GM23338 (cell line): Measurements from ENCODE around the gene CFAP77. TPM values are rescaled to one million over a fixed set of nuclear protein-coding genes. Genes with fewer than 3 reads are reported as not detected.

ENCODE experiments used
- ATAC-seq: fragments of 200-7000 bp; cut with Tn5 transposase; 3 replicates; pipeline ENCODE4 v1.9.1; 2020
- DNase-seq: peaks from one replicate; pipeline ENCODE4 v3.0.0-alpha.2; 2015; ENCODE audit warnings: low spot score
- H2AFZ ChIP-seq: fragments of 200-600 bp; sonication (generic); 2 replicates; pipeline ENCODE4 v1.8.0; 2016; ENCODE audit warnings: antibody characterized with exemption, mild to moderate bottlenecking, moderate library complexity
- H3F3A ChIP-seq: fragments of 200-600 bp; sonication (generic); replicated peaks from 2 replicates; pipeline ENCODE4 v1.8.0; 2017; ENCODE audit warnings: antibody characterized with exemption, mixed run types, low read depth
- H3K27ac ChIP-seq: fragments of 200-600 bp; sonication (generic); 2 replicates; pipeline ENCODE4 v1.6.1; 2016; ENCODE audit warnings: low read depth
- H3K27me3 ChIP-seq: fragments of 200-600 bp; sonication (generic); 2 replicates; pipeline ENCODE4 v1.8.0; 2016; ENCODE audit warnings: mild to moderate bottlenecking, mixed run types, moderate library complexity; ENCODE audit not compliant: insufficient read depth
- H3K36me3 ChIP-seq: fragments of 200-600 bp; sonication (generic); 2 replicates; pipeline ENCODE4 v1.8.0; 2016; ENCODE audit warnings: mild to moderate bottlenecking; ENCODE audit not compliant: insufficient read depth
- H3K4me1 ChIP-seq: fragments of 200-600 bp; sonication (generic); 2 replicates; pipeline ENCODE4 v1.8.0; 2016; ENCODE audit warnings: mild to moderate bottlenecking, moderate library complexity; ENCODE audit not compliant: insufficient read depth
- H3K4me2 ChIP-seq: fragments of 200-600 bp; sonication (generic); 2 replicates; pipeline ENCODE4 v1.7.1; 2017; ENCODE audit warnings: mixed run types
- H3K4me3 ChIP-seq: fragments of 200-600 bp; sonication (generic); 2 replicates; pipeline ENCODE4 v1.6.1; 2016; ENCODE audit warnings: mixed run types
- H3K79me2 ChIP-seq: fragments of 200-600 bp; sonication (generic); replicated peaks from 2 replicates; pipeline ENCODE4 v1.8.0; 2017; ENCODE audit warnings: mild to moderate bottlenecking; ENCODE audit not compliant: insufficient read depth
- H3K9me2 ChIP-seq: fragments of 200-600 bp; sonication (generic); 2 replicates; pipeline ENCODE4 v1.8.0; 2017; ENCODE audit not compliant: insufficient read depth
- H4K20me1 ChIP-seq: fragments of 200-600 bp; sonication (generic); replicated peaks from 2 replicates; pipeline ENCODE4 v1.8.0; 2017; ENCODE audit warnings: mild to moderate bottlenecking; ENCODE audit not compliant: insufficient read depth
- H3K27ac Mint-ChIP-seq: 2 replicates; pipeline ENCODE4 v1.8.0; 2020; ENCODE audit warnings: inconsistent platforms, mild to moderate bottlenecking, moderate library complexity, mixed read lengths
- H3K27me3 Mint-ChIP-seq: 3 replicates; pipeline ENCODE4 v1.8.0; 2022; ENCODE audit warnings: low read depth, mild to moderate bottlenecking, moderate library complexity, mixed read lengths, inconsistent platforms; ENCODE audit not compliant: insufficient read depth, poor library complexity
- H3K36me3 Mint-ChIP-seq: 3 replicates; pipeline ENCODE4 v1.8.0; 2021; ENCODE audit warnings: low read depth, mild to moderate bottlenecking, inconsistent platforms, moderate library complexity, mixed read lengths
- H3K4me1 Mint-ChIP-seq: 3 replicates; pipeline ENCODE4 v1.8.0; 2020; ENCODE audit warnings: mild to moderate bottlenecking, inconsistent platforms, mixed read lengths
- H3K4me3 Mint-ChIP-seq: 3 replicates; pipeline ENCODE4 v1.8.0; 2021; ENCODE audit warnings: moderate library complexity, mild to moderate bottlenecking, inconsistent platforms, mixed read lengths
- H3K9me3 Mint-ChIP-seq: 3 replicates; pipeline ENCODE4 v1.8.0; 2020; ENCODE audit warnings: moderate library complexity, mild to moderate bottlenecking, inconsistent platforms, mixed read lengths
- JUNB ChIP-seq: IDR thresholded peaks from one replicate; pipeline ENCODE4 v1.6.1; 2016; ENCODE audit warnings: antibody characterized with exemption; ENCODE audit not compliant: unreplicated experiment
- POLR2AphosphoS5 ChIP-seq: IDR thresholded peaks from 2 replicates; pipeline ENCODE4 v1.6.1; 2016; ENCODE audit warnings: antibody characterized with exemption, low read depth
- STAT1 ChIP-seq: IDR thresholded peaks from one replicate; pipeline ENCODE4 v1.6.1; 2016; ENCODE audit warnings: antibody characterized with exemption; ENCODE audit not compliant: unreplicated experiment
- ZNF114 ChIP-seq: fragments of 250-450 bp; sonication (Bioruptor Pico); IDR thresholded peaks from 2 replicates; pipeline ENCODE4 v1.5.0; 2020; ENCODE audit warnings: mild to moderate bottlenecking, moderate library complexity
- ZNF331 ChIP-seq: fragments of 250-450 bp; sonication (Bioruptor Pico); IDR thresholded peaks from 2 replicates; pipeline ENCODE4 v1.5.0; 2020; ENCODE audit warnings: low read depth, mild to moderate bottlenecking, moderate library complexity
- polyA plus RNA-seq: library from polyadenylated mRNA; unstranded; fragments of >200 nt; fragmentation: Nextera tagmentation; extraction: Ambion mirVana; gene quantifications from 2 replicates; pipeline ENCODE4 v1.2.1, GENCODE V29; 2016
- total RNA-seq: library from RNA; depleted of rRNA; stranded (reverse); fragments of >200 nt; shearing (Covaris generic); gene quantifications from 2 replicates; pipeline ENCODE4 v1.2.3, GENCODE V29; 2014
- TF ChIP-seq, protein P1 (sequence below): IDR thresholded peaks from 2 replicates; pipeline ENCODE4 v1.6.1; 2016; ENCODE audit warnings: antibody characterized with exemption
- TF ChIP-seq, protein P2 (sequence below): IDR thresholded peaks from one replicate; pipeline ENCODE4 v1.6.1; 2018; ENCODE audit warnings: antibody characterized with exemption; ENCODE audit not compliant: unreplicated experiment
- TF ChIP-seq, protein P3 (sequence below), 2 experiments: fragments of 200-600 bp in 1 of 2; sonication (generic) in 1 of 2; conservative IDR thresholded peaks; 2 replicates each; pipeline versions ENCODE4 v1.5.1 to v1.6.1; 2016 to 2017; ENCODE audit warnings: antibody characterized with exemption in 2 of 2, low read depth in 2 of 2, mild to moderate bottlenecking in 2 of 2, moderate library complexity in 1 of 2

Gene CFAP77
- total and polyA plus RNA-seq, 2 experiments from 2014 or later: 0.97 to 1.3 TPM

DNA sequence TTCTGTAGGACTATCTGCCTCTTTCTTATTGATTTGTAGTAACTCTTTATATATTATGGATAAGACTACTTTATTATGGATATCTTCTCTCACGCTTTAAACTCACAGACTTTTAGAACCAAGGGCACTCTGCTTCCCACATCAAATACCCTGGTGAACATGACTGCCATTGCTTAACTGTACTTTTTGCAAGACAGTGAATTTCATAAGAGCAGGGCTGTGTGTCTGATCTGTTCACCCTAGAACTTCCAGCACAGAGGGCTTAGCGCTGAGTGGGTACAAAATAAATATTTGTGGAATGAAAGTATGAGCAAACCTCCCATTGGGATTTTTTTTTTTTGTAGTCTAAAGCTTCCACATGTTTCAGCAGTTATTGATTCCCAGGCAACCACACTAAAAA is 84.8 kb downstream of the CFAP77 start:
- no peak for DNase-seq
- H3K36me3 ChIP-seq: no peaks in the 10 kb centered on the region
- H3K27ac Mint-ChIP-seq: no peak overlapping the region
- H3K27ac ChIP-seq: no peak overlapping the region
- peaks cover 30% of the 10 kb centered on the region for H3K9me3 Mint-ChIP-seq
- ATAC-seq: no peak
- no peaks in the 10 kb centered on the region for H3K27me3 ChIP-seq
- H3K4me1 Mint-ChIP-seq: peaks cover 5% of the 10 kb centered on the region; the same call in 2 of the 3 replicates
- H3K4me1 ChIP-seq: no peaks in the 10 kb centered on the region
- H3K27me3 Mint-ChIP-seq: peaks cover 13% of the 10 kb centered on the region
- TF ChIP-seq, protein P1, sequence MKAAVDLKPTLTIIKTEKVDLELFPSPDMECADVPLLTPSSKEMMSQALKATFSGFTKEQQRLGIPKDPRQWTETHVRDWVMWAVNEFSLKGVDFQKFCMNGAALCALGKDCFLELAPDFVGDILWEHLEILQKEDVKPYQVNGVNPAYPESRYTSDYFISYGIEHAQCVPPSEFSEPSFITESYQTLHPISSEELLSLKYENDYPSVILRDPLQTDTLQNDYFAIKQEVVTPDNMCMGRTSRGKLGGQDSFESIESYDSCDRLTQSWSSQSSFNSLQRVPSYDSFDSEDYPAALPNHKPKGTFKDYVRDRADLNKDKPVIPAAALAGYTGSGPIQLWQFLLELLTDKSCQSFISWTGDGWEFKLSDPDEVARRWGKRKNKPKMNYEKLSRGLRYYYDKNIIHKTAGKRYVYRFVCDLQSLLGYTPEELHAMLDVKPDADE: no peak
- TF ChIP-seq, protein P2, sequence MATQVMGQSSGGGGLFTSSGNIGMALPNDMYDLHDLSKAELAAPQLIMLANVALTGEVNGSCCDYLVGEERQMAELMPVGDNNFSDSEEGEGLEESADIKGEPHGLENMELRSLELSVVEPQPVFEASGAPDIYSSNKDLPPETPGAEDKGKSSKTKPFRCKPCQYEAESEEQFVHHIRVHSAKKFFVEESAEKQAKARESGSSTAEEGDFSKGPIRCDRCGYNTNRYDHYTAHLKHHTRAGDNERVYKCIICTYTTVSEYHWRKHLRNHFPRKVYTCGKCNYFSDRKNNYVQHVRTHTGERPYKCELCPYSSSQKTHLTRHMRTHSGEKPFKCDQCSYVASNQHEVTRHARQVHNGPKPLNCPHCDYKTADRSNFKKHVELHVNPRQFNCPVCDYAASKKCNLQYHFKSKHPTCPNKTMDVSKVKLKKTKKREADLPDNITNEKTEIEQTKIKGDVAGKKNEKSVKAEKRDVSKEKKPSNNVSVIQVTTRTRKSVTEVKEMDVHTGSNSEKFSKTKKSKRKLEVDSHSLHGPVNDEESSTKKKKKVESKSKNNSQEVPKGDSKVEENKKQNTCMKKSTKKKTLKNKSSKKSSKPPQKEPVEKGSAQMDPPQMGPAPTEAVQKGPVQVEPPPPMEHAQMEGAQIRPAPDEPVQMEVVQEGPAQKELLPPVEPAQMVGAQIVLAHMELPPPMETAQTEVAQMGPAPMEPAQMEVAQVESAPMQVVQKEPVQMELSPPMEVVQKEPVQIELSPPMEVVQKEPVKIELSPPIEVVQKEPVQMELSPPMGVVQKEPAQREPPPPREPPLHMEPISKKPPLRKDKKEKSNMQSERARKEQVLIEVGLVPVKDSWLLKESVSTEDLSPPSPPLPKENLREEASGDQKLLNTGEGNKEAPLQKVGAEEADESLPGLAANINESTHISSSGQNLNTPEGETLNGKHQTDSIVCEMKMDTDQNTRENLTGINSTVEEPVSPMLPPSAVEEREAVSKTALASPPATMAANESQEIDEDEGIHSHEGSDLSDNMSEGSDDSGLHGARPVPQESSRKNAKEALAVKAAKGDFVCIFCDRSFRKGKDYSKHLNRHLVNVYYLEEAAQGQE: no peak
- TF ChIP-seq, protein P3, sequence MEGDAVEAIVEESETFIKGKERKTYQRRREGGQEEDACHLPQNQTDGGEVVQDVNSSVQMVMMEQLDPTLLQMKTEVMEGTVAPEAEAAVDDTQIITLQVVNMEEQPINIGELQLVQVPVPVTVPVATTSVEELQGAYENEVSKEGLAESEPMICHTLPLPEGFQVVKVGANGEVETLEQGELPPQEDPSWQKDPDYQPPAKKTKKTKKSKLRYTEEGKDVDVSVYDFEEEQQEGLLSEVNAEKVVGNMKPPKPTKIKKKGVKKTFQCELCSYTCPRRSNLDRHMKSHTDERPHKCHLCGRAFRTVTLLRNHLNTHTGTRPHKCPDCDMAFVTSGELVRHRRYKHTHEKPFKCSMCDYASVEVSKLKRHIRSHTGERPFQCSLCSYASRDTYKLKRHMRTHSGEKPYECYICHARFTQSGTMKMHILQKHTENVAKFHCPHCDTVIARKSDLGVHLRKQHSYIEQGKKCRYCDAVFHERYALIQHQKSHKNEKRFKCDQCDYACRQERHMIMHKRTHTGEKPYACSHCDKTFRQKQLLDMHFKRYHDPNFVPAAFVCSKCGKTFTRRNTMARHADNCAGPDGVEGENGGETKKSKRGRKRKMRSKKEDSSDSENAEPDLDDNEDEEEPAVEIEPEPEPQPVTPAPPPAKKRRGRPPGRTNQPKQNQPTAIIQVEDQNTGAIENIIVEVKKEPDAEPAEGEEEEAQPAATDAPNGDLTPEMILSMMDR (conservative IDR thresholded peaks at IDR 0.05; ENCODE audit: low read depth in 2 of 2): no peak
- TF ChIP-seq ZNF114 (CRISPR knock-in tag) (no peak), STAT1 (no peak)
- no peak overlapping the region for H3K4me3 ChIP-seq
- peaks cover 17% of the 10 kb centered on the region for H3K36me3 Mint-ChIP-seq
- H2AFZ ChIP-seq: no peak overlapping the region
- H3F3A ChIP-seq: no peaks in the 10 kb centered on the region
- no peaks in the 10 kb centered on the region for H3K79me2 ChIP-seq
- no peak overlapping the region for H3K4me3 Mint-ChIP-seq
- H3K4me2 ChIP-seq: no peak overlapping the region
- no peaks in the 10 kb centered on the region for H4K20me1 ChIP-seq
- H3K9me2 ChIP-seq: no peaks in the 10 kb centered on the region

DNA sequence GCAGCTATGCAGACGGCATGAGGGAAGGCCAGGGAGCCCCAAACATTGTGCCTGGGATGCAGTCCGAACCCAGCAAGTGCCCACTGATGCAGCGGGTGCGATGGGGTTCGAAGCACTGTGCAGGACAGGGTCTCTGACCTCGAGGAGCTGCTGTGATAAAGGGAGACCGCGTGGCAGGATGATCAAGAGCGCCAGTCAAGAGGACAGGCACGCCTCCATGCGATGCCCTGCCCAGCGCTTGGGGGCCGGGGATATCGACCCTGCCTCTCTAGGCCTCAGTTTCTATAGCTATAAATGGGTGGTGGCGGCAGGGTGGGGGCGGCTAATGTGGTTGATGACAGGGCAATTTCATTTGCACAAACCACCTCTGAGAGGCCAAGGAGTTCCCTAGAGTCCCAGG is 87.7 kb downstream of the CFAP77 start:
- no peaks in the 10 kb centered on the region for H3K4me1 ChIP-seq
- H3K27ac ChIP-seq: no peak overlapping the region
- H2AFZ ChIP-seq: no peak overlapping the region
- peaks cover 5% of the 10 kb centered on the region; the same call in 2 of the 3 replicates for H3K4me1 Mint-ChIP-seq
- no peak overlapping the region for H3K27ac Mint-ChIP-seq
- H3K27me3 Mint-ChIP-seq: peaks cover 6% of the 10 kb centered on the region
- H3K4me3 Mint-ChIP-seq: no peak overlapping the region
- H3K9me2 ChIP-seq: no peaks in the 10 kb centered on the region
- ATAC-seq: no peak
- no peaks in the 10 kb centered on the region for H3K79me2 ChIP-seq
- no peak for DNase-seq
- no peaks in the 10 kb centered on the region for H3K36me3 ChIP-seq
- H3K4me3 ChIP-seq: no peak overlapping the region
- H3K9me3 Mint-ChIP-seq: peaks cover 22% of the 10 kb centered on the region
- no peaks in the 10 kb centered on the region for H3F3A ChIP-seq
- no peaks in the 10 kb centered on the region for H3K27me3 ChIP-seq
- no peaks in the 10 kb centered on the region for H4K20me1 ChIP-seq
- H3K4me2 ChIP-seq: no peak overlapping the region
- peaks cover 15% of the 10 kb centered on the region for H3K36me3 Mint-ChIP-seq
- TF ChIP-seq JUNB (no peak), POLR2AphosphoS5 (no peak), ZNF331 (CRISPR knock-in tag) (no peak)
- TF ChIP-seq, protein P3 (conservative IDR thresholded peaks at IDR 0.05; ENCODE audit: low read depth in 2 of 2): no peak
